ENCODE data around the gene CTSV.
"Not testable (repeated sequence)": the region's sequence is repeated elsewhere in the genome, so short reads cannot be mapped to it uniquely, and the experiment has no call there.

CTSV gene

DNA sequence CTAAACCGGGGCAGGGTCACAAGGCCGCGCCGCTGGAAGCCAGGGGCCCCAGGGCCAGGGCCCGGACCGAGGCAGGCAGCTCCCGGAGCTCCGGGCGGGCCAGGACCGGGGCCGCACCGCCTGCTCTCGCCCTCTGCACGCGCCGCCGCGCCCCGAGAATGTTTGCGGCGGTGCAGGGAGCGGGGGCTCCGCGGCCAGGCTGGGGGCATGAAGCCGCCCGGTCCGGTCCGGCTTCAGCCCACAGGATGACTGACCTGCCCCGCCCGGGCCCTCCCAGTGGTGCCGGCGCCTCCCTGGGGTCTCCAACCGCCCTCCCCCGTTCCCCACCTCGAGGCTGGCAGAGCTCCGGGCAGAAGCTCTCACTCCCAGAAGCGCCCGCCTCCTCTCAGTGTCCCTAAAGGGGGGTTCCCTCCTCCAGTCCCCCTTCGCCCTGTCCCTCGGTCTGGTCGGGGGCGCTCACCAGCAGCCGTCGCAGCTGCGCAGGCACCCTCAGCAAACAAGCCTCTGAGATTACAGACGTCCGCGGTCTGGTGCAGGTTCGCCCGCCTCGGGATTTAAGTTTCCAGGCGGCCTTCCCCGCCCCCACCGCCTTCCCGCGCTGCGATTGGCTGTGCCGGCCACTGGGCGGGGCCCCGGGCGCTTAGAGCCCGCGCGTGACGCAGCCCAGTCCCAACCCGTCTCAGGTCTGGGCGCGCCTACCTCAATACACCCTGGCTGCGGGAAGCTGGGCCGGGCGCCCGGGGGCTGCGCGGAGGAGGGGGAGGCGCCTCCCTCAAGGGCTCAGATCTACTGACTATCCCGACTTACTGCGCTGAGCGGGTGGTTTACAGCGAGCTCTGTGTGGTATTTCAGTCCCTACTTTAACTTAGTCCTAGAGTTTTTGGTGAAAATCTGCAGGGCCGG lies at the start of gene CTSV:
CTSV (minus strand) TSS at position 532 of the 903 bp plus-strand sequence. CDS start 1,099 bp downstream, outside the sequence.
- peak; percentile 87 to 97 (median 95) for DNase-seq

GRCh38 chr9:97087668-97088215 lies 48.8 kb upstream of the CTSV start:
- not testable (repeated sequence) for DNase-seq

GRCh38 chr9:97084562-97084991 lies 45.6 kb upstream of the CTSV start:
- DNase-seq = not testable (repeated sequence)

DNA sequence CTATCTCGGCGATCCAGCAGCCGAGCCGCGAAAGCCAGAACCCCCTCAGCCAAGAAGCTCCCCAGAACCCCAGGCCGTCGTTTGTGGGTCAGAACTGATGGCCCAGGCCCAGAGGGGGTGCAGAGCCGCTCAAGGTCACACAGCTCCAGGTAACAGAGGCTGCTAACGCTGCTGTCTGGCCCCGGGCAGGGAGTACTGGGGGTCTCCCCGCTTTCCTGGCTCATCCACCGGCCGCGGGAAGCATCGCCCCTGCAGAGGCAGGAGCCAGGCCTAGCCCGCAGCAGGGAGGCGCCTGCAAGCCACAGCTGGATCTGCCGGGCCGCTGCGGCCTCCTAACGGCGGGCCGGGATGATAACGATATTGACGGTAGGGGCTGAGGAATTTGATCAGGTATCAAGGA lies 39.4 kb upstream of the CTSV start:
- DNase-seq = no peak

GRCh38 chr9:97077452-97078295 lies 38.7 kb upstream of the CTSV start:
- no peak for DNase-seq

GRCh38 chr9:97076731-97077451 lies 37.9 kb upstream of the CTSV start:
- DNase-seq = not testable (repeated sequence)

- DNase-seq = no peak
These were observed 37.3 kb upstream of the CTSV start for GRCh38 chr9:97076238-97076637.

DNA sequence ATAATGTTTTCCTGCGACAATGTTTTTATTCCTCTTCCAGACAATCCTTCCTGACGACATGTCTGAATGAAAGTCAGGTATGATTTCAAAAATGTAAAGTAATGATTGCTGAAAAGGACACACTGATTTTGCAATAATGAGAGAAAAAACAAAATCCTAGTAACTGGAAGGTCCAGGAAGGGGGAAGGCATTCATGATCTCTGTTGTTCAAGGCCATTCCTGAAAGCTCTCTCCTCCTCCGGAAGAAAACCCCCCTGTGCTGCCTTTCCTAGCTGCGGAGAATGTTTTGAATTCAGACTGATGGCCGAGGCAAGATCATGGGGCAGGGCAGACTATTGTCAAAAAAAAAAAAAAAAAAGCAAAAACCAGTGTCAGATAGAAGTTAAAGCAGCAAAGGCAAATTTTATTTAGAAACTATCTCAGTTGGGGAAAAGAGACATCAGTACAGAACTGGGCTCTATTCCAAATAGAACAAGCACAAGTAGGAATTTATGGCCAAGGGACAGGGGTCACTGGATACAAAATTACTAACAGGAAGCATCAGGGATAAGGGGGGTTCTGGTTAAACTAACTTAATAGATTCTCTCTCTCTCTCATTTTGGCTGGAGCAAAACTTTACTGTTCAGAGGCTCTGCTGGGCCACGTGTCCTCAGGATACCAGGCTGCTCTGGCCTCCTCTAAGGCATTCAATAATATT lies 36.5 kb upstream of the CTSV start:
- no peak for DNase-seq

GRCh38 chr9:97073506-97073905 lies 34.6 kb upstream of the CTSV start:
- no peak for DNase-seq

DNA sequence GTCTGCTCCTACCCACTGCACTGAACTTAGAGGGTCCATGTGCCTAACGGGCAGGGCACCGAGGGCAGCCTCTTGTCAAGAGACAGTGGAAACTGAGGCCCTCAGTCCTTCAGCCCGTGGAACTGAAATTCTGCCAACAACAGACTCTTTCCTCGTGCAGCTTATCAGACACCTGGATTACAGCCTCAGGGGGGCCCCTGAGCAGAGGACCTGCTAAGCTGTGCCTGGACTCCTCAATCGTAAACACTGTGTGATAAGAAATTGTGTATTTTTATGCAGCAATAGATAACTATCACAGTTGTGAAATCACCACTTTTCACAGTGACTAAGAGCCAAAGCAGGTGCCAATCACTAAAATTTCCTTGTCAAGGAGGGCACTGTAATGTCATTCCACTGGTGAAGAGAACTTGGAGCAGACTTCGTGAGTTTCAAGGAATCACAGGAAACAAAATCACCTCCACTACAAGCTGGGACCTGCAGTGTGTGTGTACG lies 33.4 kb upstream of the CTSV start:
- DNase-seq = no peak

- DNase-seq = not testable (repeated sequence)
These were observed 31.4 kb upstream of the CTSV start for GRCh38 chr9:97070325-97070724.

GRCh38 chr9:97067490-97067889 lies 28.5 kb upstream of the CTSV start:
- DNase-seq = no peak

DNA sequence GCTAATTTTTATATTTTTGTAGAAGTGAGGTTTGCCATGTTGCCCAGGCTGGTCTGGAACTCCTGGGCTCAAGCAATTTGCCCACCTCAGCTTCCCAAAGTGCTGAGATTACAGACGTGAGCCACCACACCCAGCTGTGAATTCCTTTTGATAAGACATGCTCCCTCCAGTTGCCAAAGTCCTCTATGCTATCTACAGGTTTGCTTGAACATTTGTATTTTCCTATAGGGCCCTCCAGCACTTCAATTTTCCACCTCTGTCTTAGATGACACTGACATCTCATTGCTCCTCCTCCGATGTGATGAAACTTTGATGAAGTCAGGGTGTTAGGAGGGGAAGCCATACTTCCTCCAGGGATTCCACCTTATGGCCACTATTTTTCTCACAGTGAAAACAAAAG lies 25.2 kb upstream of the CTSV start:
- peak; percentile 42 to 43 (median 42) for DNase-seq

DNA sequence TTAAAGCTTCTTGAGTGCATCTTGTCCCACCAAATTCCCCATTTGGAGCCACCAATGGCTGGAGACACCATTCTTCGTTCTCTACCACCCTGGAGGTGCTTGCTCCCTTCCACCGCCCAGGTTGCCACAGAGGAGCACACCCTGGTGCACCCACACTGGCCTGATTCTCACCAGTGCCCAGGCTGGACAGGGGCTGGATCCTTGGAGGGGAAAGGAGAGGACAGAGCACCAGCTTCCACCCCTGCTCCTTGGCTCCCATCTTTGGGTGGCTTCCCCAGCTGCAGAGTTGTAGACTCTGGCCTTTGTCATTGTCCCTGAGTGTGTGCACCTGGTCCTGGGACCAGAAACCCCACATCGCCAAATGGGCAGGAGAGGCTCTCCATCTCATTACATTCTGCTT lies 21.9 kb upstream of the CTSV start:
- no peak for DNase-seq

- DNase-seq = no peak
These were observed 20.7 kb upstream of the CTSV start for GRCh38 chr9:97059626-97060025.

DNA sequence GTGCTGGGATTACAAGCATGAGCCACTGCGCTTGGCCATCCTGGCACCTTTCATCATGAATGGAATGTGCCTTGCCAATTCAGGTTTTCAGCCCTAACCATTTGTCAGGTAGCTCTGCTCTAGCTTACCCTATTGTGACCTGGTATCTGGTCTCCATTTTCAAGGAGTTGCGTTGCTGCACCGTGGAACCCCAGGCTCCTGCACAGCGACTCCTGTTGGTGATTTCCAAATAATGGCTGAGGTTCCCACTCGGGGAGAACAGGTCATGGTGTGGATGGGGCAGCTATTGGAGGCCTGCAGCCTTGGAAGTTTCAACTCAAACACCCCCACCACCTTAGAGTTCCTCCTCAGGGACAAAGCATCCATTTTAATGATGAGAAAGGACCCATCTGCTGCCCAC lies 18.7 kb upstream of the CTSV start:
- no peak for DNase-seq

- DNase-seq = not testable (repeated sequence)
These were observed 16.9 kb upstream of the CTSV start for GRCh38 chr9:97055891-97056290.

- no peak for DNase-seq
These were observed 14.8 kb upstream of the CTSV start for GRCh38 chr9:97053717-97054116.

GRCh38 chr9:97052735-97053134 lies 13.8 kb upstream of the CTSV start:
- no peak for DNase-seq

- no peak for DNase-seq
These were observed 7.3 kb upstream of the CTSV start for GRCh38 chr9:97046228-97046627.

- DNase-seq = no peak
These were observed 6.4 kb upstream of the CTSV start for GRCh38 chr9:97045300-97045699.

- DNase-seq = peak; percentile 29 to 57 (median 53)
These were observed 3.0 kb upstream of the CTSV start for GRCh38 chr9:97041898-97042297.

Measured in suppressor macrophage treated with lipopolysaccharide for 1 hour (primary cell).